Measurements from ENCODE around the gene FAM181A.

- no peak for TF ChIP-seq EP300 (IDR thresholded peaks at IDR 0.05; ENCODE audit: borderline replicate concordance in 1 of 2, control insufficient read depth in 1 of 2, low read depth in 2 of 2, low read length in 2 of 2)
- TF ChIP-seq RAD51 (IDR thresholded peaks at IDR 0.05): no peak
- no peak for TF ChIP-seq BCL3 (IDR thresholded peaks at IDR 0.05; ENCODE audit: borderline replicate concordance, insufficient read depth, low read depth, low read length, poor library complexity, severe bottlenecking)
- TF ChIP-seq NR2C2 (IDR thresholded peaks at IDR 0.05; ENCODE audit: borderline replicate concordance, control insufficient read depth, insufficient read length, low read depth): no peak
- TF ChIP-seq SREBF2 (IDR thresholded peaks at IDR 0.05; ENCODE audit: low read length): no peak
- no peak for TF ChIP-seq GABPA (IDR thresholded peaks at IDR 0.05; ENCODE audit: low read depth)
- no peak for TF ChIP-seq DPF2 (IDR thresholded peaks at IDR 0.05)
- no peak for TF ChIP-seq ETV6 (conservative IDR thresholded peaks at IDR 0.05 in 1 of 2, IDR thresholded peaks at IDR 0.05 in 1 of 2; ENCODE audit: borderline replicate concordance in 1 of 2, low read depth in 1 of 2)
- no peak for TF ChIP-seq MAX (IDR thresholded peaks at IDR 0.05; ENCODE audit: low read depth, low read length)
- no peak for TF ChIP-seq HDAC6 (IDR thresholded peaks at IDR 0.05; ENCODE audit: unreplicated experiment)
- TF ChIP-seq RCOR1 (conservative IDR thresholded peaks at IDR 0.05; ENCODE audit: low read depth, low read length): no peak
- no peak for TF ChIP-seq EZH2 (IDR thresholded peaks at IDR 0.05; ENCODE audit: borderline replicate concordance, control insufficient read depth, low read depth, low read length)
- TF ChIP-seq CTCF (IDR thresholded peaks at IDR 0.05 in 2 of 3, conservative IDR thresholded peaks at IDR 0.05 in 1 of 3; ENCODE audit: control insufficient read depth in 2 of 3, extremely low read depth in 1 of 3, insufficient read depth in 1 of 3, low read depth in 3 of 3, low read length in 3 of 3): peak in 2 of 3 experiments; percentile 27 to 39; a peak in 3 of 6 replicates
- TF ChIP-seq ZBTB33 (IDR thresholded peaks at IDR 0.05): no peak
Measured at GRCh38 chr14:93953263-93953662, 26.1 kb downstream of the FAM181A start.
